CD4-positive, alpha-beta T cell treated with Interleukin-21 for 1 hour (primary cell): ENCODE data around the gene TBC1D7.
"Not testable (repeated sequence)": the region's sequence is repeated elsewhere in the genome, so short reads cannot be mapped to it uniquely, and the experiment has no call there.

Source experiments
- DNase-seq: peaks from one replicate; pipeline ENCODE4 v3.0.0-alpha.2; 2020

The TBC1D7 gene

DNA sequence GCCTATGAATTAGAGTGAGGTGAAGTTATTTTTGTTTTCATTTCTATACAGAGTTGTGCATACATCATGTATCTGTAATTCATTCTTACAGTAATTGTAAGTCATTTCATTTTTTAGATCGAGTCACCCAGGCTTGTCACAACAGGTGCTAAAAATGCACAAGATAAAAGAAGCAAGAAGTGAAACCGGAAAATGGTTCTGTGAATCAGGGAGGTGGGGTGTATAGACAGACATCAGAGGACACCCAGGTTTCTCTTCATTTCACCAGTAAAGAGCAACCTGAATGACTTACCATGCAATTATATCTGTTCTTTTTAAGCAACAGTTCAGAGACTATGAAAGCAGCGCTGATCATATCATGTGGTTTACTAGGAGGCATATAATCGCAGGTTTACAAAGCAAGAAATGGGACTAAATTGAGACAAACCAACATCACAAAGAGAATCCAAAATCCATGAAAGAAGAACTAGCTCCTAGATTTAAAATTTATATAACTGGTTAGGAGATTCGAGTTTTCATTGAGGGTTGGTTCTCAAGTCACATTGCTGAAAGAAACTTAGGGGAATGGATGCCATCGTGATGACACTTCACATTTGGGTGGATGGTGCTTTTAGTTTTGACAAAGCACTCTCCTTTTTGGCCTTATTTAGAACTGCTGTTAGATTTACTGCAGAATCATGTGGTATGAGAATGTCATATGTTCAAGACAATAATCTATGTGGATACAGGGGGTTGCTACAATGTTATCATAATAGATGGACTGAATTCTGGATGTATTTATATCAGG lies 27.9 kb upstream of the TBC1D7 start:
- DNase-seq = peak; percentile 63

DNA sequence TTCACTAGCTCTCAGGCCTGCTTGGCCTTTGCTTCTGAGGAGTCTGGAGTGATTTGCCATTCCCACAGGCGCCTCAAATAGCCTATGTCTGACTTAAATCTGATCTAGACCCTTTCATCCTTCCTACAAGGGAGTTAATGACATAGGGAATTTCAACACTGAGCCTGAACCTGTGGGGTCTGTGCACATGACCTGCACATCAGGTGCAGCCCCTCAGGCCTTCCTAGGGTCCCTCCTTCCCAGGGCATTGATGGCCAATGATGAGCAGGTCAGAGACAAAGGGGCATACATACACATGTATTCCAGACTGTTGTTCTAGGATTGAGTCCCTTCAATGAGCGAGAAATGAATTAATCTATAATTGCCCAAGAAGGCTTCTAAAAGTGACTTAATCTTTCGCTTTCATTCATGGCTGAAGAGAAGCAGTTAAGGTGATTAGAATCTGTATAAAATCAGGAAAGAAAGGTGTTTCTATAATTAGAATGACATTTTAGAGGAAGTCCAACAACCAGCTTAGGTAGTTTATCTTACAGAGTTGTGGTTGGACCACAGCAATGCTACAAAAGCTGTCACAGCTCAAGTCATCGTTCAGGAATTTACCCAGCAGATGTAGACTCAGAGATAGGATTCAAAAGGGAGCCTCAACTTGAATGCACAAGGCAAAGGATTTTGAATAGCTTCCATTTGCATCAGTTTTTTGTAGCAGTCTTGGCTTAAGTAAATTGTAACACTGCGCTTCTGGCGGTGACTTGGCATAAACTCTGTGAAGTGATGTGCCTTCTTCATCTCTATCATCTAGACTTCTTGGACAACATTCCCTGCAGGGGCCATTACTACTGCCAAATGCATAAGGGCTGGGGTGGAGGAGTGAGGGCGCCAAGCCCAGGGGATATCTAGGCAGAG lies 27.0 kb upstream of the TBC1D7 start:
- DNase-seq = peak; percentile 45

DNA sequence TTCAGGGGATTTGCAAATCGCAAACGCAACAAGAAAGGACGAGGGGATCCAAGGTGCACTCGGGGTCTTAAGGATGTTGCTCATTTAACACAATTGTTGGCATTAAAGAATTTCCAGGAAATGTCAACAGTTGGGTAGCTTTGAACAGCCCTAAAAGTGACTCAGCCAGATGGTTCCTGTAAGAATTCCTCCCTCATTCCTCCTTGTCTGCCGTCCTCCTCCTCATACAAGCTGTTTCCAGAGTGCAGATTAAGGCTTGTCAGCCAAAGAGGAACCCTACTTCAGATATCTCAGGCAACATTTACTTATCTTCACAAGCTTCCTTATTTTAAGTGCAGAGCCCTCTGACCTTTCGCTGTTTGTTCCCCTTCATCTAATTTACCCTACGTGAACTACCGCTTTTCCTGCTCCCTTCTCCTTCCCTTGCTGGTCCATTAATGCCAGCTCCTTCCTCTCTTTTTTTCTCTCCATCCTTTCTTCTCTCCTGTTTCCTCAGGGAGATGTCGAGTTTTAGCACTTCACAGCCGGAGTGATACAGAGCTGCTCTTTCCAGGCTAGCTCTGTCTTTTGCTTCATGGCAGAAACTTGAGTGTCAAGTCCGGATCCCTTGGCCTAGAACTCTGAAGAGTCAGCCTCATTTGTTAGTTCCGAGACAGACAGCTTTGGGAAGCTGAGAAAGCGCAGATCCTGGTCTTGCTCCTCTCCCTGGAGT lies 26.1 kb upstream of the TBC1D7 start:
- no peak for DNase-seq

DNA sequence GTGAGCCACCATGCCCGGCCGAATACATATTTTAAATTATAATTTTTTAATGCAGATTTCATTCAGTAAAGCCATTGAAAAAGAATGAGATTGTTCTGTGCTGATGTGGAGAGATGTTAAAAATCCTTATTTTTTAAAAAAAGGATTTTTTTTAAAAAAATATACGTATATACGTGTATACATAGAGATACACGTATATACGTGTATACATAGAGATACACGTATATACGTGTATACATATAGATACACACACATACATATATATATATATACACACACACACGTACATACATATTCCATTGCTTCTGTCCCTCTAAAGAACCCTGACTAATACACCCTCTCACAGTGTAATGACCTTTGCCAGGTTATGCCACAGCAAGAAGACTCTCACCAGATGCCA lies 23.8 kb upstream of the TBC1D7 start:
- DNase-seq = no peak

DNA sequence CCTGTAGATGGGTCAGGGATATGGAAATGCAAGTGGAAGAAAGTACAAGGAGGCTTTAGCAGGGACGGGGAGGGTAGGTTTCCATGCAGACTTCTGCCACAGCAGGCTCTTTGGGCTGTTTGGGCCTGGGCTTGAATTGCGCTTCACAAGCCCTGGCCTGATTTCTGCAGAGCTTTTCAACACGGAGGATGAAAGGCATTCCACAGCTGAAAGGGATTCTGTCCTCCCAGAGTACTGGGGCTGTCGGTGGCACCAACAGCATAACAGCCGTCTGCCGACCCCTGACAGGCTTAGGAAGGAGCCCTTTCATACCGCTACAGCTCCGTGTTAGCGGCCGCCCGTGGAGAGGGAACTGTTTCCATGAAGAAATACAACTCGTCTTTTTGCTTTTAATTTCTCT lies 22.9 kb upstream of the TBC1D7 start:
- no peak for DNase-seq

DNA sequence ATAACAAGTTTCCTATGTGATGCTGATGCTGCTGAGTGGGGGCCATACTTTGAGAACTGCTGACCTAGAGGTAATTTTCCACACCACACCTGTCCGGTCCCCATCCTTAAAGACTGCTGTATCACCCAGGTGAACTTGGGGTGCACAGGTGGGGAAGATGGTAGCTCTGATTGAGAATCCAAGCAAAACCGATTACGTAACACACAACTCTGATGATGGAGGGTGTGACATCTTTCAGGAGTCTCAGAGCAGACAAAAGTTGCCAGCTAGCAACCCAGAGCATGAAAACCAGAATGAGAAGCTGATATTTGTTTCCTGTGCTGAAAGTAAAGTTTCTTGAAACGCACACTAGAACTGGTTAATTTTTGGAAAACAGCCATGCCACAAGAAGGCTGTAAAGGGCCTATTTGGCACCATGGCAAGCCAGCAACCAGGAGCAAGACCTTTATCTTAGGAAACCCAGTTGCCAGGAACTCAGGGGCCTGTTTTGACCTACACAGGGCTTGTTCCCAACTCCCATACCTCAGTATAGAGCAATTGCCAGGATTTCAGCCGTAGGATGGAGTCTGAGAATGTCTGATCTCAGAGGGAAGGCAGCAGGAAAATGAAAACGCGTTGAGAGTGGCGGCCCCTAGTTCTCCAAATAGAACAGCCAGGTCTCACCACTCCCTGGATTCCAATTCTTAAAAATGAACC lies 21.6 kb upstream of the TBC1D7 start:
- no peak for DNase-seq

DNA sequence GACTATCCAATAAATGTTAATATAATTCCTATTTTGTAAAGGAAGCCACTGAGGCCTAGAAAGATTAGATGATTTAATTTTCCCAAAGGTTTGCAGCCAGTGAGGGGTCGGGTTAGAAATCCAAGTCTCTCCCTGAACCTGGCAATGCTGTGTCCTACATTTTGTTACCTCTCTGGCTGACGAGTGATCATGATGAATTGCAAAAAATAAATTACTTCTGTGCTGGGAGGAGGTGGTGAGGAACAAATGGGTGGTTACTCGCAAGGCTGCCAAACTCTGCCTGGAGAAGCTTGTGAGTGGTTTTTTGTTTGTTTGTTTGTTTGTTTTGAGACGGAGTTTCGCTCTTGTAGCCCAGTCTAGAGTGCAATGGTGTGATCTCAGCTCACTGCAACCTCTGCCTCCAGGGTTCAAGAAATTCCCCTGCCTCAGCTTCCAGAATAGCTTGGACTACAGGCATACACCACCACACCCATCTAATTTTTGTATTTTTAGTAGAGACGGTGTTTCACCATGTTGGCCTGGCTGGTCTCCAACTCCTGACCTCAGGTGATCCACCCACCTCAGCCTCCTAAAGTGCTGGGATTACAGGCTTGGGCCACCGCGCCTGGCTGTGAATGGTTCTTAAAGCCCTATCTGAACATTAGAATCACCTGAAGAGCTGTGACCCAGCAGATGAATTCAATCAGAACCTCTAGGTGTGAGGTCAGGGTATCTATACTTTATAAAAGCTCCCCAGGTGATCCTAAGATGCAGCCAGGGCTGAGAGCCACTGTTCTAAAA lies 20.2 kb upstream of the TBC1D7 start:
- DNase-seq = no peak

DNA sequence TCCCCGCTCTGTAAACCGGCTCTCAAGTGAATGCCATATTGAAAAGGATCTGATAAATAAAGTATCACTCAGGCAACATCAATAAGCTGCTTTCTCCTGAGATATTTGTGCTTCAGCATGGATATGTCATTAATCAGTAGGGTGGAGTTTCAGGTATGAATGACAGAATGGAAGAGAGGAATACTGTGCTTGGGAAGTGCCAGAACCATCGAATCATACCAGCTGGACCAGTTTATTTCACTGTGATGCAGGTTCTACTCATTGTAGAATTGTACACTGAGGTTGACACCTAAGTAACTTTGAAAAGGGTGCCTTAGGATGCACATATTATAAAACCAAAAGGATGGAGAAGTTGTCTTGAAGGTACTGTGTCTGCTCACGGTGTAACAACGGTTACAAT lies 17.9 kb upstream of the TBC1D7 start:
- DNase-seq = no peak

DNA sequence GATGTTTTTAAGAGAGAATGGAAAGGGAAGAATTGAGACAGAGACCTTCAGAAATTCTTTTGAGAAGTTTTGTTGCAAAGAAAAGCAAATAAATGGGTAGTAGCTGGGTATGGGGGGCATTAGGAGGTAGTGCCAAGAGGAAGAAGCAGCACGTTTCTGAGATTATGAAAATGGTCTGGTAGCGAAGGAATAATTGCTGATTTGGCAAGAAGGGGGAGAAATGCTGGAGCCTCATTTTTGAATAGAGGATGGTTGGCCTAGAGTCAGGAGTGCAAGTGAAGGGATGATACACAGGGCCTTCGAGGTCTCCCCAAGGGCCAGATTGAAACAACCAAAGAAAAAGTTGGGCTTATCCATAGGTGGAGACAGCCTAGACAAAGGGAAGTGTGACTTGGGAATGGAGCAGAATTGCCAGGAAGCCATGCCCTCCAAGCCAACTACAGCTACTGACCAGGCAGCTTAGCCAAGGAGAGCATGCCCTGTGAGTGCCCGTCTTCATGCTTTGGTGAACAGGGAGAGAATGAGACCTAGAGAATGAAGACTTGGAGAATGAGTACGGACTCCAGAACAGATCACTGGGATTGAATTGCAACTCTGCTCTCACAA lies 14.2 kb upstream of the TBC1D7 start:
- no peak for DNase-seq

DNA sequence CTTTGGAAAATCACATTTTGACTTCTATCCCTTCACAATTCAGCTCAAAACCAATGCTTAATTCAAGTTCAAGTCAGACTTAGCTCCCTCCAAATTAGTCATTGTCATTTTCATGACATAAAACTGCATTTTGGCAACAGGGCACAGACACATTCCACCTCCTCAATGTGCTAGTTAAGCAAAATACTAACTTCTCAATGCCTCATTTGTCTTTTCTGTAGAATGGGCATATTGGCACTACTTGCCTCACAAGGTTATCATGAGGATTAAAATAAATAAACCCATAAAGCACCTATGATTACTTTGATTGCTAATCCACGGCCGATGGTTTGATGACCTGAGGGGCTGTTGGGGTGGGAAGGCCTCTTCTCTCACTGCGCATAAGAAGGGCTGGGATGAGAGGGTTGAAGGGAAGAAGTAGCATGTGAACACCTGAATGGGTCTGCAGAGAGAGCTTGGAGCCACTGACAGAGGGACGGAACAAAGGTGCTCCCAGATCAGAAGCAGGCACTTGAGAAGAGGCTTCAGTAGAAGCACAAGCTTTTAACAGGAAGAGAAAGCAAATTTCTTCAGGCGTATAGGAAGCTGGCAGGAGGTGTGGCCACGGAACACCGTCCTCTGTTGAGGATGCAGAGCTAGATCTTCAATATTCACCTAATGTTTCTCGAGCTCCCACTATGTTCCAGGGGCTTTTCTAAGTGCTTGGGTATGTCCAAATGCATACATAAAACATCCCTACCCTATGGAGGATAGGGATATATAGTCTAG lies 11.7 kb upstream of the TBC1D7 start:
- no peak for DNase-seq

DNA sequence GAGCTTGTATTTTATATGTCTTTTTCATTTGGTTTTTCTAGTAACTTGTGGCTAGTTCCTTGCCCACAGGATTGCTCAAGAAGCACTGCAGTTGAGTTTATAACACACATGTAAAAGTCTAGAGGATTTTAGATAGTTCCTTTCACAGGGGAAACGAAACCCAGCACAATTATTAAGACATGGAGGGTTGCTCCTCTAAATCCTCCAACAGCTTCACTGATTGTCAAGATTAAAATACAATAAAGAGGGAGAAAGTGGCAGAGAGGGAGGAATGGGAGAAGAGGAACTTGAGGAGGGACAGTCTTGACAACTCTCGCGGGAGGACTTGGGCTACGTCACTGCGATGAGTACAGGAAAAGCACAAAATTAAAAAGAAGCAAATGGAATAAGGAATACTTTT lies 9.7 kb upstream of the TBC1D7 start:
- DNase-seq = no peak

DNA sequence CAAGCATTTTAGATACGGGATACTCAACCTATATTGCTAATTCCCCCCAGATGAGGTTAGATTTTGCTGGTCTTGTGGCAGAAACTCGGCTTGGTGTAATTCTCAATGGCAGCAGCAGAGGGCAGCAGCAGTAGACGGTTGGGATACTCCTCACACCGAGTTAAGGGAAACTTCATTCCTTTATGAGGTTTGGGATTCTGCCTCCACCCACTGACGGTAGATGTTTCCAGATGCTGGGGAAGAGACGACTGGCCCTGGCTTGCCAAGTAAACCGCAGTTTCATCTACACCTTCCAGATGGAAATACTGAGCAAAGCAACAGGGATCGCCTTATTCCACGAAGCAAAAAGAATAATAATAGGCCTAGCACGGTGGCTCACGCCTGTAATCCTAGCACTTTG lies 8.2 kb upstream of the TBC1D7 start:
- peak; percentile 70 for DNase-seq

DNA sequence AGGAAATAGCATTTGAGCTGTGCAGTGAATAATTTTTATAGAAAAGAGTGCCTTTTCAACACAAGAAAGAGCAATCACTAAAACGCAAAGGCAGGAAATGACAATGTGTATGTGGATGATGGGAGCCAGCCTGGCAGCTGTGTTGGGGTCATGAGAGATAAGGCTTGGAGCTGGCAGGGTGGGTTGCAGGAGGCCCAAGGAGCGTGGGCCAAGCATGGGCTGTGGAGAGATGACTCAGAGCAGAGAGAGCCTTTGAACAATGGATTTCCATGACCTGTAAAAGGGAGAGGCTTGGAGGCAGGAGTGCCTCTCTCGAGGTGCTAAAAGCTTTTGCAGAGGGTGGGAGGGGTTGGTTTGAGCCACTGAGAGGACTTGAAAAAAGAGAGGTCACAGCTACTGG lies 6.6 kb upstream of the TBC1D7 start:
- DNase-seq = no peak

DNA sequence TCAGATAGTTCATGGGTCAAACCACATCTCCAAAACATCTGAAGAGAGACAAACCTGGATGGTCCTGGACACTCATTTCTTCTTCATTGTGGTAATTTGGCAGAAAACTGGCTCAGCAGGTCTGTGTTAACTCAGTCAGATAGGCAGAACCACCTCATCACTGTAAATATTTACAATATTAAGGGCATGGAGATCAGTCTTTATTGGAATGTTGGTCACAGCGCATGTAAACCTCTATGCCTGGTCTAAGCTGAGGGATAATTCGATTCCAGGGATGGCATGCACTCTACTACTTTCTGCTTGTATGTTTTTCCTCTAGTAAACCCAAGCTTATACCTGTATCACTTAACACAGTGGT lies 4.0 kb upstream of the TBC1D7 start:
- DNase-seq = no peak

DNA sequence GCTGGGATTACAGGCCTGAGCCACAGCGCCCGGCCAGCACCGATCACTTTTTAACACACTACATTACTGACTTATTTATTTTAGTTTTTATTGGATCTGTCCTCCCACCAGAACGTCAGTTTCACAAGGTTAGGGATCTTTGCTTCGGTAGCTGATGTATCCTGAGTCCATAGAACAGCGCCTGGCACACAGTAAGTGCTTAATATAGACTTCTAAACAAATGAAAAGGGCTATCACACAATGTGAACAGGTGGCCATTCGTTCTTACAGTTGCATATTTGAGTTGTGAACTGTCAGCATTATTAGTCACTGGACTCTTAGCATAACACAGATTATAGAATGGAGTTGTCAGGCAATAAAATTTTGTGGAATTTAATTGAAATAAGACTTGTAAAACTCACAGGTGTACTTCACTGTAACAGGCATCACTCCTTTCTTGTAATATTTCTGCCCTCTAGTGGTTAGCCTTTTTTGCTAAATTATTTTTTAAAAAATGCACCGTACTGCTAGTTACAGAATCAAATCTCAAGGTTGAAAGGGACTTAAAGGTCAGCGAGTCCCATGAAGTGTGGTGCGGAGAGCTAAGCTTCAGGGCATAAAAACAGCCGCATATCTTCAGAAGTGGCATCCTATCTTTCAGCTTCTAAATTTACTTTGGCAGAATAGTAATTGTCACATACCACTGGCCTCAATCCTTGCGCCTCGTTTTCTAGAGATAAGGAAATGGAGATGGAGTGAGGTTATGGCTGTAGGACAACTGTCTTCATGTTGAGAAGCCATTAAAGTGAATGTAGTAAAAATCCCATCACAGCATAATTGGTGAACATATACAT lies 3.4 kb upstream of the TBC1D7 start:
- peak; percentile 54 for DNase-seq

DNA sequence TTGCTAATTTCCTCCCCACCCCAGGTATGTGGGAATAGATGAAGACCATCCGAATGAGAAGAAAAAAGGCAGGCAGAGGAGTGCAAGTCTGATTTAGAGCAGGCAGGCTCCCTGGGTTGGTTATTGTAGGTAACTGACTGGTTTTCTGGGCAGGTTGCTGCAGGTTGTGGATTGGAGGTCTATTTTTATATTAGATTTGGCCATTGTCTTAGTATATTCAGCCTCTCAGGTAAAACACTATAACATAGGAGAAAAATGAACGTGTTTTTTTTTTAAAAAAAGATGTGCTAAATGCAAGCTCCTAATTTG lies 492 bp upstream of the TBC1D7 start:
- no peak for DNase-seq

DNA sequence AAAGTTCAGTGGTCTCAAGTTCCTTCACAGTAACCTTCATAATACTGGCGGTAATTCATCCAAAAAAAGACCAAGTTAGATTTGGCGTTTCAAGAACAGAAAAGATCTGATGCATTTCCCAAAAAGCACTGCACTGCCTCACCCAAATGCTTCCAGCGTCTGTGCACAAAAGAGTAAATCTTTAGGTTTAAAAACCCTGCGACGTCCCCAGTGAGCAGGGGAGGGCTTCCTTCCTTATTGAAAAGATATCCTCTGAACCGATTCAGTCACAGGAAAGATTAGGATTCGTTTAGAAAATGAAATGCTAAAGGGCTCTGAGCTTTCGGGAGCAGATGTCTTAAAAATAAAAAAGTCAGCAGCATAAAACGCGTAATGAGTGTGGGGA lies 654 bp downstream of the TBC1D7 start:
- DNase-seq = peak; percentile 23

DNA sequence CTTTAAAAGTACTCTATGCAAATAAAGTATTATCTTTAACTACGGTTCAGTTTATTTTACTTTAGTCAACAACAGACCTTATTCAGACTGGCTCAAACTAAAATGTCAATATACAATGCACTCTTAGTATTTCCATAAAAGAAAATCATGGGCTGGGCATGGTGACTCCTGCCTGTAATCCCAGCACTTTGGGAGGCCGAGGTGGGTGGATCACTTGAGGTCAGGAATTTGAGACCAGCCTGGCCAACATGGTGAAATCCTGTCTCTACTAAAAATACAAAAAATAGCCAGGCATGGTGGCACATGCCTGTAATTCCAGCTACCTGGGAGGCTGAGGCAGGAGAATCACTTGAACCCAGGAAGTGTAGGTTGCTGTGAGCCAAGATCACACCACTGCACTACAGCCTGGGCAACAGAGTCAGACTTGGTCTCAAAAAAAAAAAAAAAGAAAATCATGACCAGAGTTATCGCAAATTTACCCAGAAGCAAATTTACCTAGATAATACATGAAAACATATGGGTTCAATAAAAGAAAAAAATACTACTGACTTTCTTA lies 2.2 kb downstream of the TBC1D7 start:
- not testable (repeated sequence) for DNase-seq

DNA sequence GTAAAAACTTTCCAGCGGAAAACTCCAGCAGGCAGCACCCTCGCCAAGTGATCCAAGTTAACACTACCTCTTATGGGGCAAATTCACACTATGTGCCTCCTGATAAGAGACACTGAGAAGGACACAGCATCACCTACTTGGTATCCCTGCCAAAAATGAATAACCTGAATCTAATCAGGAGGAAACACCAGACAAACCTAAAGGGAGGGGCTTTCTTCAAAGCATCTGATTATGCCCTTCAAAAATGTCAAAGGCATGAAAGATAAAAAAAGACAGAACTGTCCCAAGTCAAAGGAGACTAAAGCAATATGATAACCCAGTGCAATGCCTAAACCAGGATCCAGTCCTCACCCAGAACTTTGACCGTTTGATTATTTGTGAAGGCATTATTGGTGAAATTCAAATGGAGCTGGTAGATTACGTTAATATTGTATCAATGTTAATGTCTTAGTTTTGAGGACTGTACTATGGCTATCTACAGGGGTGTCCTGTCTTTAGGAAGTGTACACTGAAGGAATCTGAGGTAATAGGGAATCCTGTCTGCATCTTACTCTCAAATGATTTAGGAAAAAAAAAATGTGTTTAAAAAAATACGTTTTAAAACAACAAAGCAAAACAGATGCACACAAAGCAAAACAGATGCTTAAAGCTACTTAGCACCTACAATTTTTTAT lies 8.3 kb downstream of the TBC1D7 start:
- no peak for DNase-seq
